Transverse colon (tissue), 4 donors: ENCODE results near the gene PSTPIP1.
A peak's percentile ranks its signal among the peaks of the same experiment; 100 is the strongest.

Source experiments
- CTCF ChIP-seq, 5 experiments: fragments of 200-600 bp in 3 of 5; fragments of 450-650 bp in 2 of 5; sonication (generic) in 3 of 5; IDR thresholded peaks; 1 replicate in 2 of 5; 2 replicates in 3 of 5; pipeline ENCODE4 v1.5.1; 2016 to 2017; ENCODE audit warnings: antibody characterized with exemption in 5 of 5, inconsistent platforms in 3 of 5, mild to moderate bottlenecking in 2 of 5, moderate library complexity in 1 of 5
- EP300 ChIP-seq: sonication (generic); formaldehyde crosslinking; IDR thresholded peaks from one replicate; pipeline ENCODE4 v1.6.1; 2017; ENCODE audit warnings: antibody characterized with exemption, low read depth
- POLR2A ChIP-seq: fragments of 450-650 bp; IDR thresholded peaks from one replicate; pipeline ENCODE4 v1.6.1; 2016; ENCODE audit warnings: antibody characterized with exemption, mild to moderate bottlenecking, moderate library complexity
- POLR2AphosphoS5 ChIP-seq, 3 donors: sonication (generic); formaldehyde crosslinking; IDR thresholded peaks; one replicate each; pipeline ENCODE4 v1.6.1; 2016; ENCODE audit warnings: antibody characterized with exemption in 3 of 3

GRCh38 chr15:77029166-77030047 is 34.5 kb downstream of the PSTPIP1 start:
- TF ChIP-seq CTCF (IDR thresholded peaks at IDR 0.05), result peak in 1 of 5 experiments; percentile 22
- TF ChIP-seq POLR2A, result peak; percentile 11
- TF ChIP-seq EP300, result no peak
- no peak for TF ChIP-seq POLR2AphosphoS5 (IDR thresholded peaks at IDR 0.05)
